Activated CD8-positive, alpha-beta T cell treated with anti-CD3 and anti-CD28 coated beads, Interleukin-2, amount 10 ng/mL, durations not matched to agents 7 days and 5 days (primary cell): ENCODE data around the gene SUPT3H. TPM values are rescaled to one million over a fixed set of nuclear protein-coding genes. Genes with fewer than 3 reads are reported as not detected.
"Not testable (repeated sequence)": the region's sequence is repeated elsewhere in the genome, so short reads cannot be mapped to it uniquely, and the experiment has no call there.

ENCODE experiments used
- ATAC-seq: fragments of 150-1000 bp; cut with Tn5 transposase; one replicate; pipeline ENCODE4 v1.10.0; 2021; ENCODE audit warnings: moderate library complexity
- CTCF ChIA-PET: fragments of 350-600 bp; sonication (Branson Sonifier 250); formaldehyde crosslinking; loops from one replicate; lab custom pipeline; 2021; ENCODE audit warnings: antibody characterized with exemption; lab: Charles Lee
- POLR2A ChIA-PET: fragments of 350-600 bp; sonication (Branson Sonifier 250); formaldehyde crosslinking; loops from one replicate; lab custom pipeline; 2021; ENCODE audit warnings: antibody characterized with exemption; lab: Charles Lee
- DNase-seq: peaks from one replicate; pipeline ENCODE4 v3.0.0-alpha.2; 2020
- H3K27ac Mint-ChIP-seq: one replicate; pipeline ENCODE4 v1.8.0; 2021; ENCODE audit warnings: mild to moderate bottlenecking, mixed read lengths
- H3K27me3 Mint-ChIP-seq: one replicate; pipeline ENCODE4 v1.8.0; 2021; ENCODE audit warnings: low read depth, mixed read lengths
- H3K36me3 Mint-ChIP-seq: one replicate; pipeline ENCODE4 v1.8.0; 2021; ENCODE audit warnings: low read depth, mixed read lengths
- H3K4me1 Mint-ChIP-seq: one replicate; pipeline ENCODE4 v1.8.0; 2021; ENCODE audit warnings: low read depth, mixed read lengths
- H3K4me3 Mint-ChIP-seq: one replicate; pipeline ENCODE4 v1.8.0; 2021; ENCODE audit warnings: mild to moderate bottlenecking, mixed read lengths
- H3K9me3 Mint-ChIP-seq: one replicate; pipeline ENCODE4 v1.8.0; 2022; ENCODE audit warnings: mixed read lengths; ENCODE audit not compliant: insufficient read depth
- total RNA-seq, 2 experiments: library from RNA; stranded (reverse); gene quantifications; one replicate each; pipeline ENCODE4 v1.2.3, GENCODE V29; 2021

Gene SUPT3H
- total RNA-seq, 2 experiments from 2014 or later = 6.4 to 9.1 TPM

- ATAC-seq (no peak), DNase-seq (no peak)
- CTCF ChIA-PET = no interaction called here
- no peak overlapping the region for H3K27ac Mint-ChIP-seq
- no peaks in the 10 kb centered on the region for H3K27me3 Mint-ChIP-seq
- peaks cover 3% of the 10 kb centered on the region for H3K36me3 Mint-ChIP-seq
- H3K4me1 Mint-ChIP-seq = peaks cover 7% of the 10 kb centered on the region
- H3K9me3 Mint-ChIP-seq = no peaks in the 10 kb centered on the region
- no peak overlapping the region for H3K4me3 Mint-ChIP-seq
- POLR2A ChIA-PET = no interaction called here
These were observed 181.6 kb downstream of the SUPT3H start for GRCh38 chr6:45196121-45196520.

- H3K9me3 Mint-ChIP-seq = no peaks in the 10 kb centered on the region
- peaks cover 6% of the 10 kb centered on the region for H3K36me3 Mint-ChIP-seq
- no peak for ATAC-seq
- no peak for DNase-seq
- POLR2A ChIA-PET = no interaction called here
- CTCF ChIA-PET = no interaction called here
- no peaks in the 10 kb centered on the region for H3K27me3 Mint-ChIP-seq
- no peak overlapping the region for H3K4me3 Mint-ChIP-seq
- H3K27ac Mint-ChIP-seq = no peak overlapping the region
- H3K4me1 Mint-ChIP-seq = peaks cover 7% of the 10 kb centered on the region
These were observed 182.6 kb downstream of the SUPT3H start for GRCh38 chr6:45195137-45195536.

- POLR2A ChIA-PET = no interaction called here
- ATAC-seq = no peak
- DNase-seq = no peak
- peaks cover 13% of the 10 kb centered on the region for H3K9me3 Mint-ChIP-seq
- peaks cover 9% of the 10 kb centered on the region for H3K4me1 Mint-ChIP-seq
- H3K4me3 Mint-ChIP-seq = no peak overlapping the region
- CTCF ChIA-PET = interaction anchor here (1.1 kb wide), 1 partner anchor 44 kb away, joined by 3 read pairs; no protein-coding TSS in a partner anchor
- H3K27me3 Mint-ChIP-seq = no peaks in the 10 kb centered on the region
- no peak overlapping the region for H3K27ac Mint-ChIP-seq
- H3K36me3 Mint-ChIP-seq = peaks cover 9% of the 10 kb centered on the region
These were observed 185.2 kb downstream of the SUPT3H start for GRCh38 chr6:45192556-45192955.

- peaks cover 8% of the 10 kb centered on the region for H3K36me3 Mint-ChIP-seq
- no peak overlapping the region for H3K27ac Mint-ChIP-seq
- no peak overlapping the region for H3K4me3 Mint-ChIP-seq
- H3K9me3 Mint-ChIP-seq = peaks cover 13% of the 10 kb centered on the region
- H3K27me3 Mint-ChIP-seq = no peaks in the 10 kb centered on the region
- CTCF ChIA-PET = no interaction called here
- POLR2A ChIA-PET = no interaction called here
- H3K4me1 Mint-ChIP-seq = peaks cover 17% of the 10 kb centered on the region
- DNase-seq (no peak), ATAC-seq (no peak)
These were observed 186.3 kb downstream of the SUPT3H start for GRCh38 chr6:45191414-45191813.

- Mint-ChIP-seq H3K36me3 (peaks cover 22% of the 10 kb centered on the region), H3K4me3 (no peak overlapping the region), H3K27me3 (no peaks in the 10 kb centered on the region), H3K9me3 (peaks cover 13% of the 10 kb centered on the region), H3K27ac (no peak overlapping the region), H3K4me1 (peaks cover 37% of the 10 kb centered on the region)
- no peak for DNase-seq
- peak; percentile 14 for ATAC-seq
- ChIA-PET POLR2A (no interaction called here), CTCF (no interaction called here)
These were observed 189.9 kb downstream of the SUPT3H start for GRCh38 chr6:45187836-45188235.

- peak; percentile 40 for DNase-seq
- Mint-ChIP-seq H3K27me3 (no peaks in the 10 kb centered on the region), H3K36me3 (peaks cover 22% of the 10 kb centered on the region), H3K4me1 (peaks cover 37% of the 10 kb centered on the region), H3K4me3 (peak overlapping the region; percentile 38), H3K9me3 (peaks cover 13% of the 10 kb centered on the region), H3K27ac (peak overlapping the region; percentile 85)
- peak; percentile 66 for ATAC-seq
- ChIA-PET POLR2A (interaction anchor here (0.7 to 1.0 kb wide), 3 partner anchors 22 to 234 kb away, joined by 3 to 4 read pairs (median 4); no protein-coding TSS in a partner anchor), CTCF (interaction anchor here (1.1 kb wide), 1 partner anchor 234 kb away, joined by 4 read pairs; no protein-coding TSS in a partner anchor)
These were observed 192.1 kb downstream of the SUPT3H start for GRCh38 chr6:45185403-45186251.

- DNase-seq (no peak), ATAC-seq (peak; percentile 25)
- Mint-ChIP-seq H3K9me3 (peaks cover 13% of the 10 kb centered on the region), H3K27ac (peak overlapping the region; percentile 85), H3K27me3 (no peaks in the 10 kb centered on the region), H3K36me3 (peaks cover 19% of the 10 kb centered on the region), H3K4me3 (no peak overlapping the region), H3K4me1 (peaks cover 37% of the 10 kb centered on the region)
- ChIA-PET CTCF (interaction anchor here (1.1 kb wide), 1 partner anchor 235 kb away, joined by 4 read pairs; no protein-coding TSS in a partner anchor), POLR2A (no interaction called here)
These were observed 192.8 kb downstream of the SUPT3H start for GRCh38 chr6:45184937-45185336.

GRCh38 chr6:45184040-45184439 is 193.7 kb downstream of the SUPT3H start:
- Mint-ChIP-seq H3K36me3 (peaks cover 22% of the 10 kb centered on the region), H3K27ac (no peak overlapping the region), H3K9me3 (peaks cover 9% of the 10 kb centered on the region), H3K4me1 (peaks cover 37% of the 10 kb centered on the region), H3K4me3 (no peak overlapping the region), H3K27me3 (no peaks in the 10 kb centered on the region)
- DNase-seq (no peak), ATAC-seq (no peak)
- ChIA-PET CTCF (interaction anchor here (1.0 kb wide), 1 partner anchor 21 kb away, joined by 3 read pairs; no protein-coding TSS in a partner anchor), POLR2A (no interaction called here)

- ATAC-seq, CTCF ChIA-PET, POLR2A ChIA-PET: not testable (repeated sequence)
These were observed 201.4 kb downstream of the SUPT3H start for GRCh38 chr6:45176373-45176772.

GRCh38 chr6:45175272-45175671 is 202.5 kb downstream of the SUPT3H start:
- no peak for ATAC-seq
- no peak for DNase-seq
- ChIA-PET POLR2A (no interaction called here), CTCF (no interaction called here)
- Mint-ChIP-seq H3K4me1 (peaks cover 14% of the 10 kb centered on the region), H3K36me3 (peaks cover 9% of the 10 kb centered on the region), H3K4me3 (no peak overlapping the region), H3K27ac (no peak overlapping the region), H3K9me3 (peaks cover 5% of the 10 kb centered on the region), H3K27me3 (no peaks in the 10 kb centered on the region)

More at GRCh38 chr6:45176373-45176772, 201.4 kb downstream of the SUPT3H start:
- DNase-seq, H3K27ac Mint-ChIP-seq, H3K4me3 Mint-ChIP-seq, H3K27me3 Mint-ChIP-seq, H3K9me3 Mint-ChIP-seq: not testable (repeated sequence)
- peaks cover 14% of the 10 kb centered on the region for H3K4me1 Mint-ChIP-seq
- H3K36me3 Mint-ChIP-seq = peaks cover 11% of the 10 kb centered on the region

GRCh38 chr6:45174045-45174444 is 203.7 kb downstream of the SUPT3H start:
- CTCF ChIA-PET = no interaction called here
- ATAC-seq (no peak), DNase-seq (no peak)
- H3K27ac Mint-ChIP-seq = no peak overlapping the region
- peaks cover 5% of the 10 kb centered on the region for H3K9me3 Mint-ChIP-seq
- peaks cover 7% of the 10 kb centered on the region for H3K36me3 Mint-ChIP-seq
- POLR2A ChIA-PET = no interaction called here
- H3K4me1 Mint-ChIP-seq = peaks cover 14% of the 10 kb centered on the region
- no peaks in the 10 kb centered on the region for H3K27me3 Mint-ChIP-seq
- H3K4me3 Mint-ChIP-seq = no peak overlapping the region

- no peaks in the 10 kb centered on the region for H3K27me3 Mint-ChIP-seq
- DNase-seq = no peak
- H3K4me3 Mint-ChIP-seq = no peak overlapping the region
- peaks cover 5% of the 10 kb centered on the region for H3K9me3 Mint-ChIP-seq
- no peak for ATAC-seq
- H3K4me1 Mint-ChIP-seq = peaks cover 13% of the 10 kb centered on the region
- peaks cover 7% of the 10 kb centered on the region for H3K36me3 Mint-ChIP-seq
- ChIA-PET POLR2A (no interaction called here), CTCF (no interaction called here)
- H3K27ac Mint-ChIP-seq = no peak overlapping the region
These were observed 206.4 kb downstream of the SUPT3H start for GRCh38 chr6:45171380-45171779.
